SK-N-SH treated with all-trans-retinoic acid at 6 μM for 48 hours (cell line): ENCODE data around the gene GPC6.

Source experiments
- ATAC-seq: fragments of 200-7000 bp; cut with Tn5 transposase; 3 replicates; pipeline ENCODE4 v1.9.1; 2020; ENCODE audit warnings: mild to moderate bottlenecking, moderate library complexity
- ARNTL ChIP-seq: fragments of 450-650 bp; formaldehyde crosslinking; IDR thresholded peaks from 2 replicates; pipeline ENCODE4 v1.5.0; 2020; ENCODE audit warnings: low read depth, mild to moderate bottlenecking, moderate library complexity, borderline replicate concordance
- BACH2 ChIP-seq: fragments of 250-450 bp; sonication (Bioruptor Pico); IDR thresholded peaks from 2 replicates; pipeline ENCODE4 v1.9.0; 2021; ENCODE audit warnings: mild to moderate bottlenecking, borderline replicate concordance
- CREB5 ChIP-seq: fragments of 250-450 bp; sonication (Bioruptor Pico); IDR thresholded peaks from 2 replicates; pipeline ENCODE4 v1.5.1; 2020; ENCODE audit warnings: low read depth, mild to moderate bottlenecking, moderate library complexity
- CSDC2 ChIP-seq: fragments of 250-450 bp; sonication (Bioruptor Pico); IDR thresholded peaks from 2 replicates; pipeline ENCODE4 v1.5.0; 2020; ENCODE audit warnings: mild to moderate bottlenecking, moderate library complexity
- ESRRG ChIP-seq: fragments of 250-450 bp; sonication (Bioruptor Pico); IDR thresholded peaks from 2 replicates; pipeline ENCODE4 v1.6.1; 2021; ENCODE audit warnings: mild to moderate bottlenecking
- GLIS3 ChIP-seq: fragments of 250-450 bp; sonication (Bioruptor Pico); IDR thresholded peaks from 2 replicates; pipeline ENCODE4 v1.5.0; 2020; ENCODE audit warnings: mild to moderate bottlenecking, moderate library complexity
- ISL1 ChIP-seq: fragments of 250-450 bp; sonication (Bioruptor Pico); IDR thresholded peaks from 2 replicates; pipeline ENCODE4 v2.1.2; 2022; ENCODE audit warnings: mild to moderate bottlenecking, moderate library complexity
- OSR1 ChIP-seq: fragments of 250-450 bp; sonication (Bioruptor Pico); IDR thresholded peaks from 2 replicates; pipeline ENCODE4 v1.8.0; 2022; ENCODE audit warnings: moderate library complexity, mild to moderate bottlenecking, inconsistent platforms
- PATZ1 ChIP-seq: fragments of 250-450 bp; sonication (Bioruptor Pico); IDR thresholded peaks from 2 replicates; pipeline ENCODE4 v1.8.0; 2020; ENCODE audit warnings: mild to moderate bottlenecking, moderate library complexity, borderline replicate concordance
- POU6F1 ChIP-seq: fragments of 250-450 bp; sonication (Bioruptor Pico); IDR thresholded peaks from 2 replicates; pipeline ENCODE4 v1.8.0; 2021; ENCODE audit warnings: low read depth, mild to moderate bottlenecking, moderate library complexity, borderline replicate concordance
- RARB ChIP-seq: fragments of 250-450 bp; sonication (Bioruptor Pico); IDR thresholded peaks from 2 replicates; pipeline ENCODE4 v1.8.0; 2021; ENCODE audit warnings: mild to moderate bottlenecking, moderate library complexity
- SNAI2 ChIP-seq: fragments of 250-450 bp; sonication (Bioruptor Pico); IDR thresholded peaks from 2 replicates; pipeline ENCODE4 v1.5.0; 2020; ENCODE audit warnings: mild to moderate bottlenecking, moderate library complexity
- TOX ChIP-seq: fragments of 250-450 bp; sonication (Bioruptor Pico); IDR thresholded peaks from 2 replicates; pipeline ENCODE4 v1.8.0; 2021; ENCODE audit warnings: mild to moderate bottlenecking, moderate library complexity, borderline replicate concordance
- ZC3H10 ChIP-seq: fragments of 250-450 bp; sonication (Bioruptor Pico); IDR thresholded peaks from 2 replicates; pipeline ENCODE4 v1.5.1; 2021; ENCODE audit warnings: mild to moderate bottlenecking, moderate library complexity
- ZFP3 ChIP-seq: fragments of 250-450 bp; sonication (Bioruptor Pico); IDR thresholded peaks from 2 replicates; pipeline ENCODE4 v1.5.0; 2020; ENCODE audit warnings: mild to moderate bottlenecking, moderate library complexity
- ZFP30 ChIP-seq: fragments of 450-650 bp; formaldehyde crosslinking; IDR thresholded peaks from 2 replicates; pipeline ENCODE4 v1.5.0; 2022; ENCODE audit warnings: mild to moderate bottlenecking, moderate library complexity
- ZNF565 ChIP-seq: fragments of 450-650 bp; formaldehyde crosslinking; conservative IDR thresholded peaks from 2 replicates; pipeline ENCODE4 v1.5.0; 2020; ENCODE audit warnings: low read depth, mild to moderate bottlenecking, moderate library complexity
- ZNF70 ChIP-seq: fragments of 450-650 bp; formaldehyde crosslinking; IDR thresholded peaks from 2 replicates; pipeline ENCODE4 v1.5.0; 2020; ENCODE audit warnings: mild to moderate bottlenecking, moderate library complexity
- ZNF8 ChIP-seq: fragments of 450-650 bp; formaldehyde crosslinking; IDR thresholded peaks from 2 replicates; pipeline ENCODE4 v1.5.0; 2020; ENCODE audit warnings: mild to moderate bottlenecking, moderate library complexity

GPC6 gene

GRCh38 chr13:93368296-93368695 is 141.7 kb downstream of the GPC6 start (continued):
- TF ChIP-seq ZFP30, result no peak
- no peak for TF ChIP-seq POU6F1 (CRISPR knock-in tag)

GRCh38 chr13:93368718-93369117 is 142.1 kb downstream of the GPC6 start:
- ATAC-seq, result no peak
- TF ChIP-seq ZFP30 (no peak), ZNF8 (no peak), POU6F1 (CRISPR knock-in tag) (no peak), ZFP3 (CRISPR knock-in tag) (no peak), RARB (CRISPR knock-in tag) (no peak), TOX (no peak), CREB5 (CRISPR knock-in tag) (no peak), ISL1 (CRISPR knock-in tag) (no peak), ESRRG (CRISPR knock-in tag) (no peak), ZNF70 (CRISPR knock-in tag) (no peak), SNAI2 (CRISPR knock-in tag) (no peak), GLIS3 (no peak), BACH2 (CRISPR knock-in tag) (no peak), PATZ1 (CRISPR knock-in tag) (no peak), ARNTL (CRISPR knock-in tag) (no peak), OSR1 (no peak), ZC3H10 (no peak), ZNF565 (CRISPR knock-in tag) (no peak), CSDC2 (CRISPR knock-in tag) (no peak)

- no peak for TF ChIP-seq ZNF70 (CRISPR knock-in tag)
- no peak for ATAC-seq
Measured at GRCh38 chr13:93372856-93373255, 146.2 kb downstream of the GPC6 start.

GRCh38 chr13:93375491-93375890 is 148.9 kb downstream of the GPC6 start:
- ATAC-seq, result no peak
- TF ChIP-seq PATZ1 (CRISPR knock-in tag), result no peak

GRCh38 chr13:93377196-93377595 is 150.6 kb downstream of the GPC6 start:
- TF ChIP-seq ARNTL (CRISPR knock-in tag) (no peak), POU6F1 (CRISPR knock-in tag) (no peak), PATZ1 (CRISPR knock-in tag) (no peak), RARB (CRISPR knock-in tag) (no peak), ZC3H10 (no peak), ISL1 (CRISPR knock-in tag) (no peak), OSR1 (no peak), CSDC2 (CRISPR knock-in tag) (no peak), ZFP30 (no peak), SNAI2 (CRISPR knock-in tag) (no peak), ZNF8 (no peak)
- no peak for ATAC-seq
